Body of pancreas (tissue), 4 donors: ENCODE results near the gene S100A13.

Experiments
- CTCF ChIP-seq, 7 experiments: fragments of 450-650 bp in 4 of 7; fragments of 200-600 bp in 3 of 7; sonication (generic) in 3 of 7; IDR thresholded peaks; one replicate each; pipeline ENCODE4 v1.5.1; 2016 to 2019; ENCODE audit warnings: antibody characterized with exemption in 7 of 7
- POLR2A ChIP-seq, 3 donors: fragments of 450-650 bp; IDR thresholded peaks; one replicate each; pipeline ENCODE4 v1.6.1; 2016; ENCODE audit warnings: antibody characterized with exemption in 3 of 3, mild to moderate bottlenecking in 2 of 3

GRCh38 chr1:153602749-153603148 is 24.6 kb downstream of the S100A13 start:
- no peak for TF ChIP-seq CTCF (IDR thresholded peaks at IDR 0.05)
- no peak for TF ChIP-seq POLR2A (IDR thresholded peaks at IDR 0.05)
